Loucy (cell line): ENCODE results near the gene MEIKIN.

Experiments used
- EZH2phosphoT487 ChIP-seq: fragments of 200-600 bp; IDR thresholded peaks from 2 replicates; pipeline ENCODE4 v1.6.1; 2018; ENCODE audit warnings: antibody characterized with exemption, mild to moderate bottlenecking, moderate library complexity, borderline replicate concordance
- TF ChIP-seq, protein P1 (sequence below): fragments of 200-600 bp; sonication (generic); conservative IDR thresholded peaks from 2 replicates; pipeline ENCODE4 v1.5.1; 2014; ENCODE audit warnings: mild to moderate bottlenecking, antibody characterized with exemption, low read length

DNA sequence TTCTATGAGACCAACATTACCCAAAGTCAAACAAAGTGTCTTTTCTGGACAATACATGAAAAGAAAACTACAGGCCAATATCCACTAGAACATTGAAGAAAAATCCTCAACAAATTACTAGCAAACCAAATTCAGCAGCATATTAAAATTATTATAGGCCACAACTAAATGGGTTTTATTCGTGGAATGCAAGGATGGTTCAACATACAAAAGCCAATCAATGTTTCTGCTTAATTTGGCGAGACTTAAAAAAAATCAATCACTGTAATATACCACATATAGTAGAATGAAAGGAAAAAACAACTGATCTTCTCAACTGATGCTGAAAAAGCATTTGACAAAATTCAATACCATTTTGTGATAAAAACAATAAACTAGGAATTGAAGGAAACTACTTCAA lies 96.8 kb downstream of the MEIKIN start:
- TF ChIP-seq, protein P1, sequence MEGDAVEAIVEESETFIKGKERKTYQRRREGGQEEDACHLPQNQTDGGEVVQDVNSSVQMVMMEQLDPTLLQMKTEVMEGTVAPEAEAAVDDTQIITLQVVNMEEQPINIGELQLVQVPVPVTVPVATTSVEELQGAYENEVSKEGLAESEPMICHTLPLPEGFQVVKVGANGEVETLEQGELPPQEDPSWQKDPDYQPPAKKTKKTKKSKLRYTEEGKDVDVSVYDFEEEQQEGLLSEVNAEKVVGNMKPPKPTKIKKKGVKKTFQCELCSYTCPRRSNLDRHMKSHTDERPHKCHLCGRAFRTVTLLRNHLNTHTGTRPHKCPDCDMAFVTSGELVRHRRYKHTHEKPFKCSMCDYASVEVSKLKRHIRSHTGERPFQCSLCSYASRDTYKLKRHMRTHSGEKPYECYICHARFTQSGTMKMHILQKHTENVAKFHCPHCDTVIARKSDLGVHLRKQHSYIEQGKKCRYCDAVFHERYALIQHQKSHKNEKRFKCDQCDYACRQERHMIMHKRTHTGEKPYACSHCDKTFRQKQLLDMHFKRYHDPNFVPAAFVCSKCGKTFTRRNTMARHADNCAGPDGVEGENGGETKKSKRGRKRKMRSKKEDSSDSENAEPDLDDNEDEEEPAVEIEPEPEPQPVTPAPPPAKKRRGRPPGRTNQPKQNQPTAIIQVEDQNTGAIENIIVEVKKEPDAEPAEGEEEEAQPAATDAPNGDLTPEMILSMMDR: no peak
- TF ChIP-seq EZH2phosphoT487: no peak
